Type B pancreatic cell (in vitro differentiated cells): Measurements from ENCODE around the gene CLIC2. TPM values are rescaled to one million over a fixed set of nuclear protein-coding genes. Genes with fewer than 3 reads are reported as not detected.
A peak's percentile ranks its signal among the peaks of the same experiment; 100 is the strongest.
"Not testable (repeated sequence)": the region's sequence is repeated elsewhere in the genome, so short reads cannot be mapped to it uniquely, and the experiment has no call there.

ENCODE experiments used
- DNase-seq: peaks from one replicate; pipeline ENCODE4 v3.0.0; 2021; ENCODE audit warnings: mixed read lengths; ENCODE audit not compliant: unreplicated experiment; ENCODE audit errors: extremely low spot score
- H3K27ac Mint-ChIP-seq: 2 replicates; pipeline ENCODE4 v1.8.0; 2021; ENCODE audit warnings: mild to moderate bottlenecking, mixed read lengths
- H3K27me3 Mint-ChIP-seq: 2 replicates; pipeline ENCODE4 v1.8.0; 2021; ENCODE audit warnings: mixed read lengths
- H3K36me3 Mint-ChIP-seq: 2 replicates; pipeline ENCODE4 v1.8.0; 2021; ENCODE audit warnings: mixed read lengths
- H3K4me1 Mint-ChIP-seq: one replicate; pipeline ENCODE4 v1.8.0; 2021; ENCODE audit warnings: mixed read lengths; ENCODE audit not compliant: unreplicated experiment
- H3K4me3 Mint-ChIP-seq: 2 replicates; pipeline ENCODE4 v1.8.0; 2021; ENCODE audit warnings: mild to moderate bottlenecking, mixed read lengths
- H3K9me3 Mint-ChIP-seq: 2 replicates; pipeline ENCODE4 v1.8.0; 2021; ENCODE audit warnings: mixed read lengths
- total RNA-seq: library from RNA; stranded (reverse); gene quantifications from 2 replicates; pipeline ENCODE4 v1.2.1, GENCODE V29; 2021; ENCODE audit warnings: low replicate concordance
- TF ChIP-seq, protein P1 (sequence below): fragments of 200-600 bp; sonication (generic); conservative IDR thresholded peaks from 2 replicates; pipeline ENCODE4 v1.5.0; 2021; ENCODE audit warnings: antibody characterized with exemption, mild to moderate bottlenecking

Gene CLIC2
- total RNA-seq, 1 donor from 2014 or later, result 1.3 TPM

DNA sequence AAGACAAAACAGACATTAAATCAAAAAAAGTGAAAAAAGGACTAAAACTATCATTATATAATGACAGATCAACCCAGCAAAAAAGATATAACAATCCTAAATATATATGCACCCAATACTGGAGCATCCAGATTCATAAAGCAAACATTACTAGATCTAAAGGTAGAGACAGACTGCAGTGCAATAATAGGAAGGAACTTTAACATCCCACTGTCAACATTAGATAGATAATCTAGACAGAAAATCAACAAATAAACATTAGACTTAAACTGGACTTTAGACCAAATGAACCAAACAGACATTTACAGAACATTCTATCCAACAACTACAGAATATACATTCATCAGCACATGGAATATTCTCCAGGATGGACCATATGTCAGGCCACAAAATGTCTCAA is 40.6 kb downstream of the CLIC2 start:
- H3K27ac Mint-ChIP-seq, result no peak overlapping the region
- no peaks in the 10 kb centered on the region for H3K36me3 Mint-ChIP-seq
- DNase-seq, result no peak
- H3K4me1 Mint-ChIP-seq, result no peaks in the 10 kb centered on the region
- TF ChIP-seq, protein P1, sequence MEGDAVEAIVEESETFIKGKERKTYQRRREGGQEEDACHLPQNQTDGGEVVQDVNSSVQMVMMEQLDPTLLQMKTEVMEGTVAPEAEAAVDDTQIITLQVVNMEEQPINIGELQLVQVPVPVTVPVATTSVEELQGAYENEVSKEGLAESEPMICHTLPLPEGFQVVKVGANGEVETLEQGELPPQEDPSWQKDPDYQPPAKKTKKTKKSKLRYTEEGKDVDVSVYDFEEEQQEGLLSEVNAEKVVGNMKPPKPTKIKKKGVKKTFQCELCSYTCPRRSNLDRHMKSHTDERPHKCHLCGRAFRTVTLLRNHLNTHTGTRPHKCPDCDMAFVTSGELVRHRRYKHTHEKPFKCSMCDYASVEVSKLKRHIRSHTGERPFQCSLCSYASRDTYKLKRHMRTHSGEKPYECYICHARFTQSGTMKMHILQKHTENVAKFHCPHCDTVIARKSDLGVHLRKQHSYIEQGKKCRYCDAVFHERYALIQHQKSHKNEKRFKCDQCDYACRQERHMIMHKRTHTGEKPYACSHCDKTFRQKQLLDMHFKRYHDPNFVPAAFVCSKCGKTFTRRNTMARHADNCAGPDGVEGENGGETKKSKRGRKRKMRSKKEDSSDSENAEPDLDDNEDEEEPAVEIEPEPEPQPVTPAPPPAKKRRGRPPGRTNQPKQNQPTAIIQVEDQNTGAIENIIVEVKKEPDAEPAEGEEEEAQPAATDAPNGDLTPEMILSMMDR, result no peak
- no peak overlapping the region for H3K4me3 Mint-ChIP-seq
- no peaks in the 10 kb centered on the region for H3K9me3 Mint-ChIP-seq
- no peaks in the 10 kb centered on the region for H3K27me3 Mint-ChIP-seq

DNA sequence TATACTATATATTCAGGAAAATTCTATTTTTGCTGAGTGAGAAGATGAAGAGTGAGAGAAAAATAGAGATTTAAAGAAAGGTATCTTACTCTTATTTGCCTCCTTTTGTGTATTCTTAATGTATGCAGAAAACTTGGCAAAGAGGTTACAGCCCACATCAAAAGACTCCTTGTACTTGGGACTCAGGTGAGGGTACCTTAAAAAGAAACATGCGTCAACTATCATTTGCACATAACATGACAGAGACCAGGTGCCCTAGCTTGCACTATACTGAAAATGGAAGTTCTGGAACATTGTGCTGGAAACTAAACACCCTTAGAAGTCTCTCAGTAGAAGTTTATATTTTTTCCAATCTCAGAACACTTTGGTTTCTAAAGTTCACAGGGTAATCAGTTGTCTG is 54.5 kb downstream of the CLIC2 start:
- no peaks in the 10 kb centered on the region for H3K4me1 Mint-ChIP-seq
- TF ChIP-seq, protein P1, result no peak
- H3K4me3 Mint-ChIP-seq, result no peak overlapping the region
- no peak overlapping the region for H3K27ac Mint-ChIP-seq
- no peak for DNase-seq
- H3K9me3 Mint-ChIP-seq, result no peaks in the 10 kb centered on the region
- H3K27me3 Mint-ChIP-seq, result no peaks in the 10 kb centered on the region
- no peaks in the 10 kb centered on the region for H3K36me3 Mint-ChIP-seq

DNA sequence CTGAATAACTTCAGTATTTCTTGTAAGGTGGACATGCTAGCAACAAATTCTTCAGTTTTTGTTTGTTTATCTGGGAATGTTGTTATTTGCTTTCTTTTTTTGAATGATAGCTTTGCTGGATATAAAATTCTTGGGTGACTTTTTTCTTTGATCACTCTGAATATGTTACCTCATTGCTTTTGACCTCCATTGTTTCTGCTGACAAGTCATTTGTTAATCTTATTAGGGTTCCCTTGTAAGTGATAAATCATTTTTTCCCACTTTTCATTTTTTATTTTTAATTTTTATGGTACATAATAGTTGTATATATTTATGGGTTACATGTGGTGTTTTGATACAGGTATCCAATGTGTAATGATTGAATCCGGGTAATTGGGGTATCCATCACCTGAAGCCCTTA is 63.4 kb downstream of the CLIC2 start:
- Mint-ChIP-seq H3K9me3 (peaks cover 5% of the 10 kb centered on the region), H3K4me1 (no peaks in the 10 kb centered on the region)

DNA sequence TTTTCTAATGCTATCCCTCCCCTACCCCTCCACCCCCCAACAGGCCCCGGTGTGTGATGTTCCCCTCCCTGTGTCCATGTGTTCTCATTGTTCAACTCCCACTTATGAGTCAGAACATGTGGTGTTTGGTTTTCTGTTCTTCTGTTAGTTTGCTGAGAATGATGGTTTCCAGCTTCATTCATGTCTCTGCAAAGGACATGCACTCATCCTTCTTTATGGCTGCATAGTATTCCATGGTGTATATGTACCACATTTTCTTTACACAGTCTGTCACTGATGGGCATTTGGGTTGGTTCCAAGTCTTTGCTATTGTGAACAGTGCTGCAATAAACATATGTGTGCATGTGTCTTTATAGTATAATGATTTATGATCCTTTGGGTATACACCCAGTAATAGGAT is 66.4 kb downstream of the CLIC2 start:
- not testable (repeated sequence) for H3K36me3 Mint-ChIP-seq, H3K4me1 Mint-ChIP-seq, H3K4me3 Mint-ChIP-seq

More for the DNA sequence above, 63.4 kb downstream of the CLIC2 start:
- TF ChIP-seq, protein P1, result no peak
- no peak overlapping the region for H3K27ac Mint-ChIP-seq
- H3K4me3 Mint-ChIP-seq, result no peak overlapping the region
- H3K27me3 Mint-ChIP-seq, result no peaks in the 10 kb centered on the region
- no peak for DNase-seq
- no peaks in the 10 kb centered on the region for H3K36me3 Mint-ChIP-seq

DNA sequence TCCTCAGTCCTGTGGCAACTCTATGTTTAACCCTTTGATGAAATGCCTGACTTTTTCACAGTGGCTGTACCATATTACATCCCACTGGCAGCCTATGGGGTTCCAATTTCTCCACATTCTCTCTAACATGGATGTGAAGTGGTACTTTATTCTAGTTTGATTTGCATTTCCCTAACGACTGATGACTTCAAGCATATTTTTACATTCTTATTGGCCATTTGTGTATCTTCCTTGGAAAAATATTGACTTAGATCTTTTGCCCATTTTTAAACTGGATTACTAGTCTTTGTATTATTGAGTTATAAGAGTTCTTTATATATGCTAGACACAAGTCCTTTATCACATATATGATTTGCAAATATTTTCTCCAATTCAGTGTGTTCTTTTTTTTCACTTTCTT is 68.0 kb downstream of the CLIC2 start:
- H3K4me1 Mint-ChIP-seq, result no peaks in the 10 kb centered on the region
- DNase-seq, result no peak
- no peaks in the 10 kb centered on the region for H3K36me3 Mint-ChIP-seq
- H3K9me3 Mint-ChIP-seq, result peaks cover 3% of the 10 kb centered on the region
- no peak overlapping the region for H3K27ac Mint-ChIP-seq
- H3K4me3 Mint-ChIP-seq, result no peak overlapping the region
- TF ChIP-seq, protein P1, result no peak
- H3K27me3 Mint-ChIP-seq, result no peaks in the 10 kb centered on the region

More for the DNA sequence above, 66.4 kb downstream of the CLIC2 start:
- not testable (repeated sequence) for H3K27ac Mint-ChIP-seq, H3K27me3 Mint-ChIP-seq, H3K9me3 Mint-ChIP-seq, DNase-seq

DNA sequence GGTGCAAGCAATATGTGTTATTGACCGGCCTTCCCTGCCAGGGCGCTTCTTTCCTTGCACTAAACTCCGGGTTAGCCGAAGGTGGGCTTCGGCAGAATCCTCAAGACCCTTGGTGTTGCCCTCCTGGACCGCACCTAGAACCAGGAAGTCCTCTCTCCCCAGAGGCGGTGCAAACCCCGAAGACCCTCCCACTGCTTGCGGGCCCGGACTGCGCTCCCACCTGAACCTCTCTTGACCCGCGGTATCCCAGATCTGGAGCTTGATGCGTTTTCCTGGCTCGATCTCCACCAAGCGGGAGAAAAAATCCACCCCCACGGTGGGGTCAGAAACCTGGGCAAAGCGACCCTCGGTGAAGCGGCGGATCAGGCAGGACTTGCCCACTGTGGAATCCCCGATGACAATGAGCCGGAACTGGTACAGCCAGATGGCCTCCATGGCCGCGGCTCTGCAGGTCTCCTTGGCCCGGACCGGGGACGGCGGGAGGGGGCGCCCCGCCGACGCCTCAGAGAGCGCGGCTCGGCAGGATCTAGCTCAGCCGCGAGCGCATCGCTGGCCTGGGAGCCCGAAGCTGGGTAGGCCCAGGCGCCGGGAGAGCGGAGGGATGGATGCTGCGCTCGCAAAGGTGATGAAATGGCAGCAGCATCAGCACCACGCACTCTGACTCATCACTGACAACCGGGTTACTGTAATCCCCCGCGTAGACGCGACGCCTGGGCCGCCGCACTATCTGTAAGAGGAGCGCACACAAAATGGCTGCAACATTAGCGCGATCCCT is 70.4 kb downstream of the CLIC2 start, which contains the start of gene RAB39B:
TSS of gene RAB39B (minus strand) at position 638 of the 775 bp plus-strand sequence. CDS start at position 435, 203 bp downstream.
- Mint-ChIP-seq H3K27me3 (no peaks in the 10 kb centered on the region), H3K9me3 (no peaks in the 10 kb centered on the region), H3K36me3 (no peaks in the 10 kb centered on the region), H3K27ac (no peak within 1 kb of the TSS), H3K4me1 (no peaks in the 10 kb centered on the region), H3K4me3 (peak within 1 kb of the TSS; percentile 77)
- TF ChIP-seq, protein P1, result no peak
- DNase-seq, result no peak
